Stimulated activated CD4-positive, alpha-beta T cell treated with anti-CD3 and anti-CD28 coated beads, Interleukin-12 subunit alpha, Interleukin-12 subunit beta, amount 100 ng/mL, for 4 hours (primary cell): ENCODE measurements around the gene ZNF775.

ENCODE experiments used
- DNase-seq: peaks from one replicate; pipeline ENCODE4 v3.0.0-alpha.2; 2020

Gene ZNF775

DNA sequence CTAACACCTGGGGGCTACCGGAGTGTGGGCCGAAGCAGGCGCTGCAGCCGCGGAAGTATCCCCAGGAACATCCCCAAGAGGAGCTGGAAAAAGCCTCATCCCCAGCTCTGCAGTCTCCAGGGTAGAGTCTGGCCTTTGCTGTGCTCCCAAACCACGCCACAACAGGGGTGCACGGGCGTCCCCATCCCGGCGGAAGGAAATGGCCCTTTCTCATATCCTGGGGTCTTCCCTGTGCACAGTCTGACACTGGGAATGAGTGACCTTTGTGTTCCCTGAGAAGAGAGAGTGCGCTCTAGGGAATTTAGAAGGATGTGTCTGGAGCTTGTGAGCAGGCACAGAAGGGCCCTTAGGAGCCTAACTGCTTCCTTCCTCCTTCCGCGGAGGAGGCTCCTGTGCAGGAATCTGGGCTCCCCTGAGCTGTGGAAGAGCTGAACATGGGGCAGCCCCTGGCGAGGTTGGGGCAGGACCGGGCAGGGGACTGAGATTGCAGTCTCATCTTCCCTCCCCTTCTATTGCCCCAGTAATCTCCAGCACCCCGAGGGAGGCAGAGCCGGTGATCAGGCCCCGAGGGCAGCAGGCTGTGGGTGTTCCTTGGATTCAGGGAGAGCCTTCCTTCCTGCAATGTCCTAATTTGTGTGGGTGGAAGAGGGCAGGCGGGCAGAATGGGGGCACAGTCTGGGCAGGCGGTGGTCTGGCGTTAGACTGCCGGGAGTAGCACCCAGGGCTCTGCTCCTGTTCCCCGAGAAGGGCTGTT is 9.2 kb upstream of the ZNF775 start:
- DNase-seq = no peak

DNA sequence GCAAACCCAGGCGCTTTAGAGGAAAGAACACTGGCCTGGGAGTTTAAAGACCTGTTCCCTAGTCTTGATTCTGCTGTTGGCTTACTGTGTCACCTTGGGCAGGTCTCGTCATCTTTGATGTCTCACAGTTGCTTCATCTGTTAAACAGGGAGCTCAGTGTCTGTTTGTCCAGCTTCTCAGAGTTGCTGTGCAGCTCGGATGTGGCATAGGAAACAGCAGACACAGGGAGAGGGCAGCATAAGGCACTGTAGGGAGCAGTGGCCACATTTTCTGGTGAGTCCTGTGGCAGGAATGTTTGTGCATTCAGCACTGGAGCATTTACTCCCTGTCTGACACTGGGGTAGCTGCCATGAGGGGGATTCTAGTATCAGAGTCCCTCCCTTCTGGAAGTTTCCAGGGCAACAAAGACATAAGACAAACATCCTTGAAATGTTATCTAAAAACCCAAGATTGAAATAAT is 8.5 kb upstream of the ZNF775 start:
- DNase-seq = no peak

DNA sequence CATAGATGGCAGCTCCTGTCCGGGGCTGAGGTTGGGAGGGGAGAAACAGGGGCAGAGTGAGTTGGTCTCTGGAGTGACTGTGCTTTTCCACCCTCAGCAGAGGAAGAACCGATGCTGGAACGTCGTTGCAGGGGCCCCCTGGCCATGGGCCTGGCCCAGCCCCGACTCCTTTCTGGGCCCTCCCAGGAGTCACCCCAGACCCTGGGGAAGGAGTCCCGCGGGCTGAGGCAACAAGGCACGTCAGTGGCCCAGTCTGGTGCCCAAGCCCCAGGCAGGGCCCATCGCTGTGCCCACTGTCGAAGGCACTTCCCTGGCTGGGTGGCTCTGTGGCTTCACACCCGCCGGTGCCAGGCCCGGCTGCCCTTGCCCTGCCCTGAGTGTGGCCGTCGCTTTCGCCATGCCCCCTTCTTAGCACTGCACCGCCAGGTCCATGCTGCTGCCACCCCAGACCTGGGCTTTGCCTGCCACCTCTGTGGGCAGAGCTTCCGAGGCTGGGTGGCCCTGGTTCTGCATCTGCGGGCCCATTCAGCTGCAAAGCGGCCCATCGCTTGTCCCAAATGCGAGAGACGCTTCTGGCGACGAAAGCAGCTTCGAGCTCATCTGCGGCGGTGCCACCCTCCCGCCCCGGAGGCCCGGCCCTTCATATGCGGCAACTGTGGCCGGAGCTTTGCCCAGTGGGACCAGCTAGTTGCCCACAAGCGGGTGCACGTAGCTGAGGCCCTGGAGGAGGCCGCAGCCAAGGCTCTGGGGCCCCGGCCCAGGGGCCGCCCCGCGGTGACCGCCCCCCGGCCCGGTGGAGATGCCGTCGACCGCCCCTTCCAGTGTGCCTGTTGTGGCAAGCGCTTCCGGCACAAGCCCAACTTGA is 7.8 kb upstream of the ZNF775 start:
- DNase-seq = no peak

DNA sequence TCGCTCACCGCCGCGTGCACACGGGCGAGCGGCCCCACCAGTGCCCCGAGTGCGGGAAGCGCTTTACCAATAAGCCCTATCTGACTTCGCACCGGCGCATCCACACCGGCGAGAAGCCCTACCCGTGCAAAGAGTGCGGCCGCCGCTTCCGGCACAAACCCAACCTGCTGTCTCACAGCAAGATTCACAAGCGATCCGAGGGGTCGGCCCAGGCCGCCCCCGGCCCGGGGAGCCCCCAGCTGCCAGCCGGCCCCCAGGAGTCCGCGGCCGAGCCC is 7.2 kb upstream of the ZNF775 start:
- no peak for DNase-seq

DNA sequence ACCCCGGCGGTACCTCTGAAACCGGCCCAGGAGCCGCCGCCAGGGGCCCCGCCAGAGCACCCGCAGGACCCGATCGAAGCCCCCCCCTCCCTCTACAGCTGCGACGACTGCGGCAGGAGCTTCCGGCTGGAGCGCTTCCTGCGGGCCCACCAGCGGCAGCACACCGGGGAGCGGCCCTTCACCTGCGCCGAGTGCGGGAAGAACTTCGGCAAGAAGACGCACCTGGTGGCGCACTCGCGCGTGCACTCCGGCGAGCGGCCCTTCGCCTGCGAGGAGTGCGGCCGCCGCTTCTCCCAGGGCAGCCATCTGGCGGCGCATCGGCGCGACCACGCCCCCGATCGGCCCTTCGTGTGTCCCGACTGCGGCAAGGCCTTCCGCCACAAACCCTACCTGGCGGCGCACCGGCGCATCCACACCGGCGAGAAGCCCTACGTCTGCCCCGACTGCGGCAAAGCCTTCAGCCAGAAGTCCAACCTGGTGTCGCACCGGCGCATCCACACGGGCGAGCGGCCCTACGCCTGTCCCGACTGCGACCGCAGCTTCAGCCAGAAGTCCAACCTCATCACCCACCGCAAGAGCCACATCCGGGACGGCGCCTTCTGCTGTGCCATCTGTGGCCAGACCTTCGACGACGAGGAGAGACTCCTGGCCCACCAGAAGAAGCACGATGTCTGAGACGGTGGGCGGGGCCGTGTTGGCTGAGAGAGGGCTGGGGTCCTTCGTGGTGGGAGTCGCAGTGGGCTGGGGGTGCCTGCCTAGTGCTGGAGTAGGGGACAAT is 6.7 kb upstream of the ZNF775 start:
- no peak for DNase-seq

DNA sequence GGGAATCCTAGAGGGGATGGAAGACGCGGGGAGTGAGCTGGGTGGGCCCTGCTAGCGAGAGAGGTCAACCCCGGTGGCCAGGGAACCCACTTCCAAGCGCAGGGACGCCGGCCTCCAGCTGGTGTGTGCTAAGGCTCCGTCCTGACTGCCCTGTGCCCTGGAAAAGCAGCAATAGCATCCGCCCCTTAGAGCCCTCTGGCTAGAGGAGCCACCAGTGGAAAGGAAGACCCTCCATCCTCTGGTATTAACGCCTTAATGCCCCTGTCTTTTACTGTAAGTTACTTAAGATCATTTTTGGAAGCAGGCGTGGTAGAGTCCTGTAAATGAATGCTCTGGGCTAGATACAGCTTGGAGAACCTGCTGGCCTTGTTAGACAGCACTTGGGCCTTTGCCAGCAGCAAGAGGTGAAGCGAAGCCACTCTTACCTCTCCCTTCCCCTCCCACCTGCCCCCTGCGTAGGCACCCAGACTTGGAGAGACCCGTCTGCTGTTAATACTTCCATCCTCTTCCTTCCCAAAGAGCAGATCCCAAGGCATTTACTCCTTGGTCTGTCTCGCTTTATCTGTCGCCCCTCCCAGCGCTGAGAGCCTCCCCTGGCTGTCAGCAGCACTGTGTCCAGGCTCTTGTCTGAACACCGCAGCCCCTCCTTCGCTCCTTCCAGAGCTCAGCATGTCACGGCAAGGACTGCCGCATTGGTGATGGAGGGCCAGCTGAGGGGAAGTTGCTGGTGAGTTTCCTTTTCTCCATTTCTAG is 5.9 kb upstream of the ZNF775 start:
- no peak for DNase-seq

DNA sequence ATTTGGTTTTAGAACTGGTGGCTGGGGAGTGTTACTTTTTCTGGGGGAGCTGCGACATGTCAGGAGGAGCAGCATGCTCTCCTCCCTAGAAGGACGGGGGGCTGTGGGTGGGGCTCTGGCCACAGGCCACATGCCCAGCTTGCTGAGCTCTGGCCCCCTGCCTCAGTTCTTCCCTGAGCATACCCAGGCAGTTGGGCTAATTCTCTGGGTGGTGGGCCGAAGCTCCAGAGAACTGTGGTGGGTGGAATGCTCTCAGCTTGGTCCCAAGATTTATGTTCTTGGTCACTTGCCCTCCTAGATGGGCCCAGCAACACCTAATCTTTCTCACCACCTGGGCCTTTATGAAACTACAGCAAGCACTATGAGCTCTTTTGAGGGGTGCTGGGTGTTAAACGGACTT is 5.1 kb upstream of the ZNF775 start:
- no peak for DNase-seq

DNA sequence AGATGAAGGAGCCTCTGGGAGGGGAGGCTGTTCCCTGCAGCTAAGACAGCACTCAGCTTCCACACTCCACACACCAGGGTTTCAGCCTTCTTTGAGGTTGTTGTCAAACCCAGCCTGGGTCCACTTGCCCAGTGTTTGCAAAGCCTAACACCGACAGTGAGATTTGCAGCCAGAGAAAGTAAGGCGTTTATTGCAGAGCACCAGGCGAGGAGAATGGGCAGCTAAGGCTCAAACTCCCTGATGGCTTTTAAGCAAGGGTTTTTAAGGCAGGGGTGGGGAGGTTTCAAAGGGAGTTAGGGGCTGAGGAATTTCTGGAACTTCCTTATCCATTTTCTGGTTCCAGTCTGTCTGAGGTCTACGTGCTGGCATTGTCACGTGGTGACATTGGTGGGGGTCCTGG is 4.7 kb upstream of the ZNF775 start:
- no peak for DNase-seq

DNA sequence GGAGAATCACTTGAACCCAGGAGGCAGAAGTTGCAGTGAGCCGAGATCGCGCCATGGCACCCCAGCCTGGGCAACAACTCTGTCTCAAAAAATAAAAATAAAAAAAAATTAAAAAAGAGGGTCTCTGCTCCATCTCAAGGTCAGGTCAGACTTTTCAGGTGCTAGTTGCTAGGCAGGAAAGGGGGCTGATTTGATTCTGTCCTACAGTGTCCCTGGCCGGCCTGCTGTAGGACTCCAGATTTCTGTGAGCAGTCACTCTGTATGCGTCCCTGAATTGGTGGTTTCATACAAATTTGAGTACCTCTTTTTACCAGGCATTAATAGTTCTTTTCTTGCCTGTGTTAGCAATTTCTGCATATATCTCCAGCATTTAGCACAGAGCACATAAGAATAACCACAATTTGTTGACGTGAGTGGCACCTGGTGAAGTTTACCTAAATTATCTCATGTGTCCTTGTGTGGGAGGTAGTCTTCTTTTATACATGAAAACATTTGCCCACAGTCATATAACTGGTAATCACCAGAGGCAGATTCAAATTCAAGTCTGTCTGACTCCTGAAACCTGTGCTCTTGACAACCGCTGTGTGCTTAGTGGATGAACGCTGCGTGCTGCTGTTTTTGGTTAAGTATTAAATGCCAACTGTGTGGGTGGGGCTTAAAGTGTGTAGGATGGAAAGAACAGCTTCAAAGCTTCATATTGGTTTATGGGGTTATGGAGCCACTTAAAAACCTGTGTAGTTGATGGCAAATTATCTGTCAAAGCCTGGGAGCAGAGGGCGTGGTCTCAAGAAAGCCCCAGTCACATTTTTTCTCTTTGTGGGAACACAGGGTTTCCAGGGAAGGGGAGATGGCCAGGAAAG is 3.2 kb upstream of the ZNF775 start:
- DNase-seq = no peak

DNA sequence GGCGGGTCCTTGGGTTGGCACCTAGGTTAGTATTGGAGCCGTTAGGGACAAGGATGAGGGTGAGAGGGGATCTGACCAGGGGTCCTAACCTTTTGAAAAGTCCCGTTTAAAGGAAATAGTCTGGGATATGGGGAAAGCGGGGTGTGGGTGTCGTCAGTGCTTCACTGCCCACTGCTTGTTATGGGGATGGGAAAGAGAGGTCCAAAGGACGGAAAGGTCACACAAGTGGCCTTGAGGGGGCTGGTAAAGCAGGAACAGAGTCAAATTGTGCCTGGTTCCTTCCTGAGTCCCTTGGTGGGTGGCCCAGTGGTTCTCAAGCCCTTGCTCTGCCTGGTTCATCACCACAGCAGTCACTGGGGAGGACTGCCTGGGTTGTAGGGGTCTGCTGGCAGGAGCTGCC is 2.6 kb upstream of the ZNF775 start:
- DNase-seq = no peak

DNA sequence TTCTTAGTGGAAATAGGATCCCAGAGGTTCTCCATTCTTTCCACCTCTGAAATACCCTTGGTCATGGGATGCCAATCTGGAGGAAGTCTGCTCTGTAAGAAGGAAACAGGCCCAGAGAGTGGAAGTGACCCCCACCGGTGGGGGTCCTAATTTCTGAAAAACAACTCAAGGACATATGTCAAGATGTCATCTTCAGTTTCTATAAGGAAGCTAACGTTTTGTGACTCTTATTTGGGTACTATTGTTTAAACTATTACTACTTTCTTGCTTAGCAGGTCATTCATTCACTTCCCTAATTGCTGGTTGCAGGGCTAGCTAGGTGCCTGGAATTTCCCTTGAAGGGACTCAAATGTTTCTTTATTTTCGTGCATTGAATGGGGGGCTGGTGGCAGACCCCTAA is 1.9 kb upstream of the ZNF775 start:
- no peak for DNase-seq

DNA sequence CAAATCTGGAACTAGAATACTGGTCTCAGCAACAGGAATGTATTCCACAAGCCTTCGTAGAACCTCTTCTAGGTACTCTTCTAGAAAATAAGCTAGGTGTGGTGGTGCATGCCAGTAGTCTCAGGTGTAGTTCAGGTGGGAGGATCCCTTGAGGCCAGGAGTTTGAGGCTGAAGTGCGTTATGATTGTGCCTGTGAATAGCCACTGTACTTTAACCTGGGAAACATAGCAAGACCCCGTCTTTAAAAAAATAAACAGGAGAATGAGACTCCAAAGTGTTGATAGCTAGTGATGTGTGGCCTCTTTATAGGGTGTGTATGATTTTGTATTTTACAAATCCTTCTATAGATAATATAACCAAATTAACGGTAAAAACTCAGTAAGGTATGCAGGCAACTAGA is 1.5 kb upstream of the ZNF775 start:
- no peak for DNase-seq

DNA sequence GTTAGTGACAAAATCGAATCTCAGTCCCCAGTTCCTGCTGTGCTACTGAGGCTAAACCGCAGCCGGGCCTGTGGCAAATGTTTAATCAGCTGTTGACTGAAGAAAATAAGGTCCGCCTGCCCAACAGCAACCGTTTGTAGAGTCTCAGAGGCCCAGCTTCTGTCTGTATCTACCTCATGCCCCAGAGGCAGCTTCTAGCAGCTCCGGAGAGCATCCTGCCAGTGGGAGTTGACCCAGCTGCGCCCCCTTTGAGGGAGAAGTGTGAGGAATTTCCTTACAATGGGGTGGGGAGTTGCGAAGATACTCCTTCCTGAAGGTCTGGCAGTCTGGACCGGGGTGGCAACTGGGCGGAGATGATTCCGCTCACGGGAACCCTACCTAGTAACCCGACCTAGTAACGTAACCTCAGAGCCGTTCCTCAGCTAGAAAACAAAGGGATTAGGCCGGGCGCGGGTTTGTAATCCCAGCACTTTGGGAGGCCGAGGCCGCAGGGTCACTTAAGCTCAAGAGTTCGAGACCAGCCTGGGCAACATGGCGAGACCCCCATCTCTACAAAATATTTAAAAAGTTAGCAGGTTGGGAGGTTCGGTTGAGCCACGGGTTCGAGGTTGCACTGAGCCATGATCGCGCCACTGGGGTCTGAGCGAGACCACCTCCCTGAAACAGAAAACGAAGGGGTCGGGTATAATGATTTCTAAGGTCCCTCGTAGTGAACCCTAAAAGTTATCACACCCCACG is 846 bp upstream of the ZNF775 start:
- DNase-seq = peak; percentile 23

DNA sequence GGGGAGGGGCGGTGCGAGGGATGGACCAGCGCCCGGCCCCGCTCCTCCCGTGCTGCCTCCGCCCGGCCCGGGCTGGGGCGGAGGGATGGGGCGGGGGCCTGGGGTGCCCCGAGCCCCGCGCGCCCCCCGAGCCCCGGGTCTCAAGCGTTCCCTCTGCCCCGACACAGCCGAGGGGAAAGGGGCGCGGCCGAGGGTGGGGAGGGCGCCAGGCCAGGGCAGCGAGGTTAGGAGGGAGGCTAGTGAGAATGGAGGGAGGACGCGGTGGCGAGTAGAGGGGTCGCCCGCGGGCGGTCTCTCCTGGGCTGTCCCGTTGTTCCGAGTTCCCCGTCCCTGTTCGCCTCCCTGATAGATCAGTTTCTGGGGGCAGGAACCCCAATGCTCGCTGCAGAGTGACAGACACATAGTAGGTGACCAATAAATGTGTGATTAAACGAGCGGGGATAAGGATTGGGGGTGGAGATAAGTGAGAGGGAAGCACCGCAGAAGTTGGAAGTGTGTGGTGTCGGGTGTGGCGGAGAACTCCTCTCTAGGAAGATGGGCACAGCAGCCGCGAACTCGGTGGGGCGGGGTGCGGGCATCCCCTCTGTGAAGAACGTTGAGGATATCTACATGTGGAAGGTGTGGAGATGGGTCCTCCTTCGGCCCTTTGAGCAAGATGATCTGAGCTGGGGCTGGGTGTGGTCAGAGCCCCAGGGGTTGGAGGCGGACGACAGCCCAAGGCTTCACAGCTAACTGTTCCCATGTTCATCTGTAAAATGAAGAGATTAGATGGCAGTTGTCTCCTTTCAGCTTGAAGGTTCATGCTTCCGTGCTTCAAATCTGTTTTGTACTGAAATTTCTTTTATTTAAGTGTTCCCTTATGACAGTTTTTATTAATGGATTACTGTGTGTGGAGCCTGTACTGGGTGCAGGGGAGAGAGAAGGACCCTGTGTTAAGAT is 580 bp downstream of the ZNF775 start:
- DNase-seq = no peak

DNA sequence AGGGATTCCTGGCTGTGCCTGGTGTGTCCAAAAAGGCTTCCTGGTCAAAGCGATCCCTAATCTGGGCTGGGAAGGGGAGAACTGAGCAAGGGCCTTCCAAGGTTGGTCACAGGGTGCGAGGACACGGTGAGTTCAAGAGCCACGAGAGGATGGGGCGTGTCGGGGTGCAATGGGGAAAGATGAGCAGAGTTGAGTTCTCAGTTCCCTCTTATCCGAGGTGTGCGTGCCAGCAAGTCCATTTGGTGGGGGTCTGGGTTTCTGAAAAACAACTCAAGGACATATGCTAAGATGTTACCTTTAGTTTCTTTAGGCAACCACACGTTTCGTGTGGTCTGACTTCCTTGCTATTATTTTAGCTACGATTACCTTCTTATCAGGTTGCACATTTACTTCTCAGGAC is 1.3 kb downstream of the ZNF775 start:
- no peak for DNase-seq

DNA sequence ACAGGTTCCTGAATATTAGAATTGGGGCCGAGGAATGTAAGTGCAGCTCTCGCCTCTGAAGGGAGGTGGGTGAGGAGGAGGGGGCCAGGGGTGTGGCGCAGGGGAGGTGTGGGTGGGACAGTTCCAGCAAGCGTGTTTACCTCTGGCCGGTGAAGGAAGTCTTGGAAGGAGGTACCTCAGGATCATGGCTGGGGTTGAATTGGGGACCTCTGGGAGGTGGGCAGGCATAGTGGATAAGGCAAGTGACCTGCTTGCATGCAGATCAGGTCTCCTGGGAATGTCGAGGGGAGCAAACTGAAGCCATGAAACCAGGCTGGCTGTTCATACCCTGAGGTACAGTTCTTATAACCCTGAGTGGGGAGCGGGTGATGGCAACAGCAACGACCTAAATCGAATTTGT is 2.0 kb downstream of the ZNF775 start:
- DNase-seq = no peak

DNA sequence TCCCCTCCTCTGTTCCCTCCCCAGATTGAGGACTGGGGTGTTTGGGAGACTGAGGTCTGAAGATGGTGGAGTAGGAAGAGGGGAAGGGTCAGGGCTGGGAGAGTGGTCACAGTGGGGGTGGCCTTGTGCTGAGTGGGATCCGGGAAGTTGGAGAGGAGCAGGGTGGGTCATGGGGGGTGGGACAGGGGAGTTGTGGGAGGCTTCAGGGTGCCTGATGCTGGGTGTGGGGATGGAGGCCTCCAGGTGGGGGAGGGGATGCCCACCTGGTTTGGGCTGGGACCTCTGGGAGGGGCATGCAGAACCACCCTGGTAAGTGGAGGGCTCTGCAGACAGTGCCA is 2.6 kb downstream of the ZNF775 start:
- no peak for DNase-seq

DNA sequence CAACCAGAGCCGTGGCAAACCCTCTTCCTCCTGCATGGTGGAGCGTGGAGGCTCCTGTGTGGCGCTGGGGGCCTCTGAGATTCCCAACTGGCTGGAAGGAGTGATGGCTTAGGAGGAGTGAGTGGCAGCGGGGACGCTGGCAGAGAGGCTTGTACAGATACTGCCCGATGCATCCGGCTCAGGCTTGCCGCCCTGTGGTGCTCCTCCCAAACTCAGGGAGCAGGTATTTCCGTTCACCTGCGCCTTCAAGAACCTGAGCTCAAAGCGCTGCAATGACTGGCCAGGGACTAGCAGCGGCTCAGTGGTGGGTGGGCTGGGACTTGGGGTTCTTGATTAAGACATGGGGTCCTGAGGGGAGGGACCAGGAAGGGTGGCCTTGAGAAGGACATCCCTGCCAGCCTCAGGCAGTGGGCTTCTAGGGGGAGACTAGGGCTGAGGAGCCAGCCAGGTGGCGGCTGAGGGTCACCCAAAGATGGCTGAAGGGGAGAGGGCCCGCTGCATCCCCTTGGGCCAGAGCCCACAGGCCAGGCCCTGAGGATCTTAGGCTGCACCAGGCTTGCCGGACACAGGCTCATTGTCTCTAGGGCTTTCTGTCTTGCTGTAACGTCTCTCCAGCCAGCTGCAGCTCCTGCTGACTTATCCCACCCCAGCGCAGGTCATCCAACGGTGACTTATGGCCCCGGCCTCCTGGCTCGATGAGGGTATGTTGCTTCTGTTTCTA is 3.2 kb downstream of the ZNF775 start:
- no peak for DNase-seq

DNA sequence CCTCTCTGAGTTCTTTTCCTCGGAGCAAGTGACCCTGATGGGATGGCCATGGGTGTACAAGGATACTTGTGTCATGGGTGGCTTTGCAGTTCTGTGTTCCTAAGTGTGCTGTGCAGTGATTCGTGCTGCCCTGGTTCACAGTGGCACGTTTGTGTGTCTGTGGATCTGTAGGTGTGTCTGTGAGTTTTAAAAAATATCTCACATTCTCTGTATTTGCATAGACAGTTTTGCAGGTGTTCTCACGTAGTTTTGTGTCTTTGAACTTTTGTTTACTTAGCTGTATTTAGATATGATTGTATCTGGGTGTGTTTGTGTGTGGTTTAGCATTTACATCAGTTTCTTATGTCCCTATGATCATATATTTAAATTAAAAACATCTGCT is 3.7 kb downstream of the ZNF775 start:
- DNase-seq = no peak
